Limb (tissue), 2 donors: ENCODE data around the gene RAE1.
"Not testable (repeated sequence)": the region's sequence is repeated elsewhere in the genome, so short reads cannot be mapped to it uniquely, and the experiment has no call there.

Experiments used
- DNase-seq, 2 donors: peaks; one replicate each; pipeline ENCODE4 v3.0.0-alpha.2; 2016; ENCODE audit errors: extremely low spot score in 2 of 2

Gene RAE1

DNA sequence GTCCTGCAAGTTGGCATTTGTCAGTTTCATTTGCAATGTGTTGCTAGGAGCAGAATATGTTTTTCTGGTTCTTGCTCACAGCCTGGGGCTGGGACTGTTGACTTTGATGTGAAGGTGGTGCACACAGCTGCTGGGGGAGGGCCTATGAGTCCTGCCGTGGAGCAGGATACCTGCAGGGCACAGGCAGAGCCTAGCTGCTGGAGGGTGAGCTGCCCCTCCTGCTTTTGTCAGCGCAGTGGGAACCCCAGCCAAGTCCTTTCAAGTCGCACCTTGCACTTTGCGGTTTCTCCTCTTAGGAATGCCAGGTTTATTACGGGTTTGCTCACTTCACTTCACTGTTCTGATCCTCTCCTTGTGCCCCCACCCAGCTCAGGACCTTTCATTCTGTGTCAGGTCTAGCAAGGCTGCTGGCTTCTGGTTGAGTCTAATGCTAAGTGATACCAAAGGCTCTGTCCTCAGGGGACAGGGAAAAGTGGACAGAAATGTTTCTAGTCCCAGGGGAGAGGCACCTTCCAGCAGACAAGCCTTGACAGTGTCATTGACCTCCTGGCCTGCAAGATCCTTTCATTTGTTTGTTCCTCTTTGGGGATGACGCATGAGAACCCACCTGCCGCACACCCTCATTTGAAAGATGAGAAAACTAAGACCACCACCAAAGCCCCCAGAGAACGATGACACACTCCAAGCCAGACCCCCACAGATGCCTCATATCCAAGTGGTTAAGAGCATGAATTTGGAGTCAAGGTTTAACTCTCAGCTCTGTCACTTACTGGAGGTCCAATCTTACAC is 24.2 kb upstream of the RAE1 start:
- no peak for DNase-seq

DNA sequence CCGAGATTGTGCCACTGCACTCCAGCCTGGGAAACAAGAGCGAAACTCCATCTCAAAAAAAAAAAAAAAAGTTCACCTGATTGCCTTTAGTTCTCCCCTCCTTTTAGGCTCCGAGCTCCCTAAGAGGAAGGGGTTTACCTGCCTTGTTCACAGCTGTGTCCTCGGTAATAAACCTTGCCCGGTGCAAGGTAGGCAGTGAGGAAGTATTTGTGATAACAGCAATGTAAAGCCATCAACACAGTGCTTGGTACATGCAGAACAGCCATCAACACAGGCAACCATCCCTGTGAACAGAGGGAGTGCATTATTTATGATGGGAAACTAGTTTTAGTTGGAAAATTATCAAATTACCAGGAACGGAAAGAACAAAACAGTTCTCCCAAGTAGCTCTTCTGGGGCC is 23.2 kb upstream of the RAE1 start:
- DNase-seq: no peak

DNA sequence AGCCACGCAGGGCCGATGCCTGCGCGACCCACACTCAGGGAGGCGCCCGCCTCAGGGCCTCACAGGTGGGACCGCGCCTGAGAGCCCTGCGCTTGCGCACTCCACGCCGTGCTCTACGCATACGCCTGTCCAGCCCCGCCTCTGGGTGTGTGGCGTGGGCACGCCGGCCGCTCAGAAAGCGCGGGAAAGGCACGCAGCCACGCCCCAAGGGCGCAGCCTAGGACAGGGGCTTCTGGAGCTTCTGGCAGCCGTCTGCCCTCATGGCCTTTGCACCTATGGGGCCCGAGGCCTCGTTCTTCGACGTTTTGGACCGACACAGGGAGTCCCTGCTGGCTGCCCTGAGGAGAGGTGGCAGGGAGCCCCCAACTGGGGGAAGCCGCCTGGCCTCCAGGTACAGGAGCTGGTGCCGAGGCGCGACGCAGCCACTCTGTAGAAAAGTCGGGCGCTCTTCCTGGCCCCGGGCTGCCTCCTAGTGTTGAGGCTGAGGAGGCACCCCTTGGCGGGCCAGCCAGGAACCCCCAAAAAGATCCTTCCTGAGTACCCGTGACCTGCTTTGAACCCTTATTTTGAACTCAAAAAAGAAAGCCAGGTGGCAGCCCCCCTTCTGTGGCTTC is 21.3 kb upstream of the RAE1 start, which contains the start of gene SPO11:
SPO11 (plus strand) TSS at position 196 of the 614 bp plus-strand sequence; CDS start at position 261, 65 bp downstream.
- no peak for DNase-seq

DNA sequence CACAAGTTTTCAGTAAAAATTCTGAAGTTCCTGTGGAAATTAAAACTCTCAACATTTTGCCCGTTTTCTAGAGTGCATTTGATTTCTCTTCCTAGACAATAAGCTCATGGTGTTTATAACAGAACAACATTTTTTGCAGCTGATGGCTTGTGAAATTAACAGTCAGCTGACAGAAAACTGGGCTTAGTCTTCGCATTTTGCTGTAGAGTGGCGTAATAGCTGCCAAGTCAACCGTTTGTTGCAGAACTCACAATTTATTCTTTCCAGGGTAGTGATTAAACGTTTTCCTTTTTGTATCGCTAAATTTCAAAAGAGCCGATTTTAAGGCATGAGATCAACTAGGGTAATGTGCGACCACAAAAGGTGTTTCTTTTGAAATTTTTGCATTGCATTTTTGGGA is 20.1 kb upstream of the RAE1 start:
- no peak for DNase-seq

DNA sequence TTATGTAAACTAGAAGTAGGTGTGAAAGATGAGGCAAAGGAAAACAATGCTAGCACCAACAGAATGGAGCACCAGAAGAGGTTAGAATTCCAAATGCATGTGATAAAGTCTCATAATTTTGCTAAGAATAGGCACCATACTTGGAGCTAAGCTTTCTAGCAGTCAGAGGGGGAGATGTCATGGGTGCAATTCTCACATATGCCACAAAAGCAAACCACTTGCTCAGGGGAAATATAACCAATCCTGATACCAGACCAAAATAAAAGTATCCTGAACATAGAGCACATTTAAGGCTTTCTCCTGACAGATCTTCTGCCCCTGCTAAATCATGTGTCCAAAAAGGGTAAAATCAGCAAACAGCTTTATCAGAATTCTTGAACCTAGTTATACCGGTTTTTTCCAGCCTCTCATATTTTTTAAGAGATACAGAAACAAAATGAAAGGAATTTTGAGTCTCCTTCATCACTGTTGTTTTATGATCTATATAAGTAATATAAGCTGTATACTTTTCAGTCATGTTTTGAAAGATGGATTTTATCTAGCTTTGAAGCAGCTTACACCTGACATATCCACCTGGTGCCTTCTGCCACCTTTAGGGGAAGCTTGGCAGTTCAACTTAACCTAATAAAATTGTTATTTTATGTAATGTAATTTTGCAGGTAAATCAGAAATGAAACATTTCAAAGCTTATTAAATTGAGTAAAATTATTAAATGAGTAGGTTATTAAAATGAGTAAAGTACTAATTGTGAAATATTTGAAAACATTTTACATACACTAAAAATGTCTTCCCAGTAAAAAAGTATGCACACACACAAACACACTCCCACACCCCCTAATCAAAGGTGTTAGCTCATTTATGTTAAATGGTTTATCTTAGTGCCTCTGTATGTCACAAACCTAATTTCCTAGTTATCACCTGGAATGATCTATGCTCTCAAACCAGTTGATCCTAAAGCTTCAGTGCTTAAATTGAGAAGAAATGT is 18.7 kb upstream of the RAE1 start:
- no peak for DNase-seq

DNA sequence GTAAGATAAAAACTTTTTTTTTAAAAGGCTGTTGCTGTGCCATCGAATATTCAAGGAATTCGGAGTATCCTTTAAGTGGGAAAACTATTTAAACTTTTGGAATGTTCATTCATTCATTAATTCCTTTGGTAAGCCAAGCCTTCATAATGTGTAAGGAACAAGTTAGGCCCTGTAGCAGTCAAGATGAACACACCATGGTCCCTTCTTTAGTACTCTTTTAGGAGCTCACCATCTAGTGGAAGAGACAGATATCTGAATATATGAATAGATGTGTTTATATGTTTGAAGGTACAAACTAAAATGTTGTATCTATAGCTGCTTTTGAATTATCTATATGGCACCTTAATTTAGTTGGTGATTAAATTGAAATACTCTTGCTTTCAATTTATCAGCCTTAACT is 15.7 kb upstream of the RAE1 start:
- DNase-seq: peak in 1 of 2 donors; percentile 62

DNA sequence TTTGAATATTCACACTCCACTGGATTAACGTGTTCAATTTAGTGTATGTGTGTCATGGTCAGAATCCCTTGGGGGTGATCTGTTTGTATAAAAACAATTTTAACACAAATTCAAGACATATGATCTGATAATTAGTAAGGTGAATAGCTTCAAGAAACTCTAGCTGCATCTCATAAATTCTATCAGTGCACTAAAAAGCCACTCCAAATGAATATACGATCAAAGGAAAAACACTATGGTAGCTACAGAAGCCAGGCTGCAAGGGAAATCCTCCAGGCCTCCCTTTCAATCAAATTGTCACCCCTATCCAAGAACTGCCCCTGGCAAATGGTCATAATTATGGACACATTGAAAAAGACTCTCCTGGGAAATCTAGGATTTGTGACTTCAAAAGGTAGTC is 9.4 kb upstream of the RAE1 start:
- no peak for DNase-seq

DNA sequence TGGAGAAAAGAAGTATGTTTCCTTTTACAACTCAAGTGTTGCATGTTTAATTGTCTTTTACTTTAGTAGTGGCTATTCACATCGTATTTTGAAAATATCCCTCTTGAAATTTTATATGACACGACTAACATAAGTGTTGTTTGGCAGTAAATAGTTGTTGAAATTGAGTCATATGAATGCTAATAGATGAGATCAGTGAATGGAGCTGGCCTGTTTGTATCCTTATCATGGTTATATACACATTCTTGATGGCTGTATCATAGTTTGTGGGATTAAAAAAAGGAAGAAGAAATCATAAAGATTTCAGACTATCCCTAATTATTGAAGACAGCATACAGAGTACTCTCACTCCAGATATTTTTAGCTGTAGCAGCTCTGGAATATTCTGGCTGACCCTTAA is 8.2 kb upstream of the RAE1 start:
- DNase-seq: no peak

DNA sequence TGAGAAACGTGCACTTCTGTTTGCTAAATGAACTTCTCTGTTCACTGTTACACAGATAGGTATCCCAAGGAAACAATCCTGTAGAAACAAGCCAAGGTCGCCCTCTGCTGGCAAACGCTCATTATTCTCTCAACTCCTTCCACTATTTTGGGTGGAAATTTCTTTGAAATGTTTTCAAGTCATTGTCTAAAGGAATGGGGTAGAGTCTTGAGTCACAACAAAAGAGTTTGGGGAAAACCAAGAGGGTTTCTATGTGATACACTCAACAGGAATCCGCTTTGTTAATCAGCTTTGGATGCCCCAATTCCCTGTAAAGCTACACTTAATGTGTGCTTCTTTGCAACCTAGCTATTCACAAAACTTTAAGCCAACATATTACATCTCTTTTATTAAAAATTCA is 4.6 kb upstream of the RAE1 start:
- DNase-seq: peak; percentile 72 to 84

DNA sequence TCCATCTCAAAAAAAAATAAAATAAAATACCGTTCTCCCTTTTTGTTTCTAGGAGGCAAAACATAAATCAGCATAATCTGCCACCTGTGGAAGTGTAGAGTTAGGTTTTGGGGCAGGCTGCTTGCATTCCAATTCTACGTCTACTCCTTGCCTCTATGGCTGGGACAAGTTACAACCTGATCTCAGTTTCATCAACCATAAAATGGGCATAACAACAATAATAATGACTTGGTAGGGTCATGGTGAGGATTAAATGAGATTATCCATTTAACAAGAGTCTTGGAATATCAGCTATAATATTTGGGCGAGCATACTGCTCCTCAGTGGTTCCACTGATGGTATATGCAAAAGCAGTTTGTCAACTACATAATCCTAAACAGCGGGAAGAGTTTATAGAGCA is 3.7 kb upstream of the RAE1 start:
- DNase-seq: no peak

DNA sequence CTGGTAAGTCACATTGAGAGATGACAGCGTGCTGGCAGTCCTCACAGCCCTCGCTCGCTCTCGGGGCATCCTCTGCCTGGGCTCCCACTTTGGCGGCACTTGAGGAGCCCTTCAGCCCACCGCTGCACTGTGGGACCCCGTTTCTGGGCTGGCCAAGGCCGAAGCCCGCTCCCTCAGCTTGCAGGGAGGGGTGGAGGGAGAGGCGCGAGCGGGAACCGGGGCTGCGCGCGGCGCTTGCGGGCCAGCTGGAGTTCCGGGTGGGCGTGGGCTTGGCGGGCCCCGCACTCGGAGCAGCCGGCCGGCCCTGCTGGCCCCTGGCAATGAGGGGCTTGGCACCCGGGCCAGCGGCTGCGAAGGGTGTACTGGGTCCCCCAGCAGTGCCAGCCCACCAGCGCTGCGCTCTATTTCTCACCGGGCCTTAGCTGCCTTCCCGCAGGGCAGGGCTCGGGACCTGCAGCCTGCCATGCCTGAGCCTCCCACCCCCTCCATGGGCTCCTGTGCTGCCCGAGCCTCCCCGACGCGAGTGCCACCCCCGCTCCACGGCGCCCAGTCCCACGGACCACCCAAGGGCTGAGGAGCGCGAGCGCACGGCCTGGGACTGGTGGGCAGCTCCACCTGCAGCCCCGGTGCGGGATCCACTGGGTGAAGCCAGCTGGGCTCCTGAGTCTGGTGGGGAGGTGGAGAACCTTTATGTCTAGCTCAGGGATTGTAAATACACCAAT is 2.7 kb upstream of the RAE1 start:
- not testable (repeated sequence) for DNase-seq

DNA sequence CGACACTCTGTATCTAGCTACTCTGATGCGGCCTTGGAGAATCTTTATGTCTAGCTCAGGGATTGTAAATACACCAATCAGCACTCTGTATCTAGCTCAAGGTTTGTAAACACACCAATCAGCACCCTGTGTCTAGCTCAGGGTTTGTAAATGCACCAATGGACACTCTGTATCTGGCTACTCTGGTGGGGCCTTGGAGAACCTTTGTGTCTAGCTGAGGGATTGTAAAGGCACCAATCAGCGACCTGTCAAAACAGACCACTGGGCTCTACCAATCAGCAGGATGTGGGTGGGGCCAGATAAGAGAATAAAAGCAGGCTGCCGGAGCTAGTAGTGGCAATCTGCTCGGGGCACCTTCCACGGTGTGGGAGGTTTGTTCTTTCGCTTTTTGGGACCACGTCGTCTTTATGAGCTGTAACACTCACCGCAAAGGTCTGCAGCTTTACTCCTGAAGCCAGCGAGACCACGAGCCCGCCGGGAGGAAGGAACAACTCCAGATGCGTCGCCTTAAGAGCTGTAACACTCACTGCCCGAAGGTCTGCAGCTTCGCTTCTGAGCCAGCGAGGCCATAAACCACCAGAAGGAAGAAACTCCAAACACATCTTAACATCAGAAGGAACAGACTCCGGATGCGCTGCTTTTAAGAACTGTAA is 2.0 kb upstream of the RAE1 start:
- DNase-seq: not testable (repeated sequence)

DNA sequence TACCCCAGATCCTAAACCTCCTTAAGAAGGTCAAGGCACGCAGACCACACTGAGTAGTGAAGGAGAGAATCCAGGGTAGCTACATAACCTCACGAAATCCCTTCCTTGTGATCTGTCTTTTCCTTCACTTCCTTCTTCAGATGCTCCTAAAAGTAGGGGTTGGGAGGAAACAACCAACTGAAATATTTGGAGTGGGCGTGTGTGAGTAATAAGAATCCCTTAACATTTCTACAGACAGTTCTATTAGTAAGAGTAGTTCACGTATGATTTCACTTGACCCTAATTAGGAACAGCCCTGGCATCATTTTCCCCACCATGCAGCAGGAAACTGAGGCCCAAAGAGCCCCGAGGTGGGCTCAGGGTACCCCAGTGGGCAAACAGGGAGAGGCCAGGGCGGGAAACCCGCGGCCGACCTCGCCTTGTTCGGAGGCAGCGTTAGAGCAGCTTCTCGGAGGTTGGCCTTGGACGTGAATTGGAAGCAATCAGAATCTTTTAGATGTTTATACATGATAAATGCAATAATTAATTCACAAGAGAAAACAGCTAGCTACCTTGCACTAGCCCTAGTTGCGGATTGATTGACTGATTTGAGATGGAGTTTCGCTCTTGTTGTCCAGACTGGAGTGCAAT is 859 bp upstream of the RAE1 start:
- peak in 1 of 2 donors; percentile 42 for DNase-seq

DNA sequence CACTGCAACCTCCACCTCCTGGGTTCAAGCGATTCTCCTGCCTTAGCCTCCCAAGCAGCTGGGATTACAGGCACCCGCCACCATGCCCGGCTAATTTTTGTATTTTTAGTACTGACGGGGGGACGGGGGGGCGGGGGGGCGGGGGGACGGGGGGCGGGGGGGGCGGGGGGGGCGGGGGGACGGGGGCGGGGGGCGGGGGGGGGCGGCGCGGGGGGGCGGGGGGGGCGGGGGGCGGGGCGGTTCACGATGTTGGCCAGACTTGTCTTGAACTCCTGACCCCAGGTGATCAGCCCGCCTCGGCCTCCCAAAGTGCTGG is 371 bp upstream of the RAE1 start:
- not testable (repeated sequence) for DNase-seq

DNA sequence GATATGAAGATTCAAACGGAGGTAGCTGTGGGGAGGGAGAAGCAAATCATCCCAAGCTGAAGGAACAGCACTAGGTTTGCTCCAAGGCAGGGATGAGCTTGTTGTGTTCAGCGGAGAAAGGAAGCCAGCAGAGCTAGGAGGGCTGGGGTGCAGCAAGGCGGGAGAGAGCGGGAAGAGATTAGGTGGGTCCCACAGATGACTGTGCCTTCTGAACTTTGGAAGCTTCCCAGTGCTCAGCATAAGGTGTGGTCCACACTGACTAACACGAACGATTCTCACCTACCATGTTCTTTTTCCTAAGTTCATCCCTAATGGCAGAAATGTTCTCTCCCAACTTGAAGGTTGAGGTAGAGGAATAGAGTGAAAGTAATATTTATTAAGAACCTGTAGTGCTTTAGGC is 1.2 kb downstream of the RAE1 start:
- no peak for DNase-seq

DNA sequence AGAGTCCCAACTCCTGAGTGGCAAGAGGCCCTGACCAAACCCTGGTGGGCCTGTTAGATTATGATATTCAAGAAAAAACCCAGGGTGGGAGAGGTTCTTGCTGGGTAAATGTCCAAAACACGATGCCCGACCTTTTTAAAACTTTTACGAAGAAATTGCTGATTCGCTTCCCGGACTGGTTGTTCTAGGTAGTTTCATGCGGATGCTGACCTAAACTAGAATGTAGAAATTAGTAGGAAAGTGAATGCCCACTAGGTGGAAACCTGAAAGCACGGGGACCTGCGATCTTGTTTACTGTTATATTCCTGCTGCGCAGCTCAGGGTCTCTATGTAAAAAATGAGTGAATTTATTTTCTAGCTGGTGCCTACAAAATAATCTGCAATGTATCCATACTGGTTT is 2.3 kb downstream of the RAE1 start:
- no peak for DNase-seq

DNA sequence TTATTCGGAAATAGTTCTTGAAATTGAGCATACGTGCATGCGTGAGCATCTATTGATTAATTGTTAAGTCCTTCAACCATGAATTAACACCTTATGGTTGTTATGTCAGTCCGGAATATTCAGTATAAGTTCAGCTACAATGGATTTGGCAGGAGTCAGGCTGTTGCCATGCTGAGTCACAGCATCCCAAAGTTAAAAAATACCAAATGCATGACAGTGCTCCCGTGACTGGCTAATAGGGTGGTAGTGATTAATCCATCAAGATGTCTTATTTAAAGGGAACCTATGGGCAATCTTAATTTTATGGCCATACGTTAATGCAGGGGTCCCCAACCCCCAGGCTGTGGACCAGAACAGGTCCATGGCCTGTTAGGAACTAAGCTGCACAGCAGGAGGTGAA is 10.5 kb downstream of the RAE1 start:
- no peak for DNase-seq

DNA sequence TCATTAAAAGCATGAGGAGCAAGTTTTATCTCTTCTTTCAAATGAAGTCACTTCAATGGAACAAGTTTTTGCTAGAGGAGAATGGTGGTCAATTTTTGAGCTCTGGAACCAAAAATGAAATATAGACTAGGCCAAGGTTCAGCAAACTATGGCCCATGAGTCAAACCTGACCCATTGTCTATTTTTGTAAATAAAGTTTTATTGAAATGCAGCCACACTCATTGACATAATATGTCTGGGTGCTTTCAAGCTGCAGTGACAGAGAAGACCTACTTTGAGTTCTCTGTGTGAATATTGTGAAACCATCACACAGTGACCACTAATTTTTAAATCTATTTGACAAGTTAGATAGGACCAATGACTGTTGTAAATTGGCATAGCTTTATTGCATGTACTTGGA is 13.4 kb downstream of the RAE1 start:
- no peak for DNase-seq

DNA sequence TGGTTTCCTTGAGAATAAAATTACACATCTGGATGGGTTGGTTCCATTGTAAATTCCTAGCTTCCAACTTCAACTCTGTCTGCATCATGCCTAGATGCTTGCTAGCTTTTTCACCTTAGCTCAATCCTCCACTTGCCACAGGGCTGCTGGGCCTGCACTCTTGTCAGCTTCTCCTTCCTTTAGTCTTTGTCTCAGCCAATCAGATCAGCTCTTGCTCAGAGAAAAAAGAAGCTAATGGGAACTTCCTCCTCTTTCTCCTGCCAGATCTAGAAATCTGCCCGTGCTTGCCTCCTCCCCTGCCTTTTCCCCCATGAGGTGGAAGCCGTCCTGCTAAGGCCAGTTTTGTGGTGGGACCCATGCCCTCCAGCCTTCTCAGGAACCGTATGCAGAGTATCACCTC is 18.5 kb downstream of the RAE1 start:
- DNase-seq: no peak

DNA sequence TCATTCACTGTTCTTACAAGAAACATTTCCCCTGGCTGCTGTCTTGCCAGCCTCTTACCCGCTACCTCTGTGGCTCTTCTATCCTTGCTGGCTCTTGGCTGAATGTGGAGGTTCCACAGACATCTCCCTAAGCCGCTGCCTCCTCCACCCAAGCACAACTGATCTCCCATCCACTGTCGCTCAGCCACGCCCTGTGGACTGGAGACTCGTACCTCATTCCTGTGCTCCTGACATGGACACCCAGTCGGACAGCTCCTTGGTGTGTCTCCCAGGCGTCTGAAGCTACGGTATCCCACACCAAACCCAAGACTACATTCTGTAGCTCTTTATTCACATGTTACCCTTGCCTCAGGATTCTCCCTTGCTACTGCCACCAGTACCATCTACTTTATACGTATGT is 19.3 kb downstream of the RAE1 start:
- DNase-seq: no peak

DNA sequence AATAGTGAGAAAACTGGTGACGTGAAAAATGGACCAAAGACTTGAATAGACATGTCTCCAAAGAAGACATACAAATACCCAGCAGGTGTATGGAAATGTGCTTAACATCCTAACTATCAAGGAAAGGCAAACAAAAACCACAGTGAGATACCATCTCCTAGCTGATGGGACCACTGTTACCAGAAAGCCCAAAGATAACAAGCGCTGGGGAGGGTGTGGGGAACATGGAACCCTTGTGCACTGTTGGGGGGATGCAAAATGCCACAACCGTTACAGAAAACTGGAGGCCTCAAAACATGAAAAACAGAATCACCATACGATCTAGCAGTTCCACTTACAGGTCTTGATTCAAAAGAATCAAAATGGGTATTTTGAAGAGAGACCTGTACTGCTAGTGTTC is 20.3 kb downstream of the RAE1 start:
- DNase-seq: no peak
